ENCODE measurements around the gene PLEKHA6.
"Not testable (repeated sequence)": the region's sequence is repeated elsewhere in the genome, so short reads cannot be mapped to it uniquely, and the experiment has no call there.

Gene PLEKHA6

DNA sequence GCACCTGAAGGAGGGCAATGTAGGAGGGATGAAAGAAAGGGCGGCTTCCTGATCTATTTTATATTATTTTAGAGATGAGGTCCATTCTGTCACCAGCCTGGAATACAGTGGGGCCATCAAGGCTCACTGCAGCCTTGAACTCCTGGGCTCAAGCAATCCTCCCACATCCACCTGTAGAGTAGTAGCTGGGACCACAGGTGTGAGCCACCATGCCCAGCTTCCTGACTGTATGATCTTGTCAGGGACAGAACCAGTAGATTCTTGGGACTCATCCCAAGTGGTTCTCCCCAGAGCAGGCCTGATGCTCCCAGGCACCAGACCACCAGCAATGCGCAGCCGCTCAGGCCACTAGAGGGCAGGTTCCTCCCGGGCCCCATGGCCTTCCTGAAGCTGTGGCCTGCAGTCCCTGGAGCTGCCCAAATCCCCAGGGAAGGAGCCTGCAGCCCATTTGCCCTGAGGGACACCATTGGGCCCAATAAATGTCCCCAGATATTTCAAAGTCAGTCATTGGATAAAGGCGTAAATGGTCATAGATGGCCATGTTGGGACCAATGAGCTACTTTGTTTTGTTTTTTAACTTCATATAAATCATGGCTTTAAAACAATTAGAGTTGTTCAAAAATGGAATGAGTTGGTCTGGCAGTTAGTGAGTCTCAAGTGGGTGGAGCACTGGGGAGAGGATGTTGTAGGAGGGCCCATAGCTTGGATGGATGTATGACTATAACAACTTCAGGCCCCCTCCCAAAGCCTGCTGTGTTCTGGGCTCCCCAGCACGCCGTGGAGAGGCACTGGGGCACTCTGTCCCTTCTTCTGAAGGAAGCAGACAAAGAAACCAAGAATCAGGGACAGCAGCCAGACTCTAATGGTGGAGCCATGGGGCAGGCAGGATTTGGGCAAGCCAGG, 101.3 kb downstream of the PLEKHA6 start:
- no peak for DNase-seq

DNA sequence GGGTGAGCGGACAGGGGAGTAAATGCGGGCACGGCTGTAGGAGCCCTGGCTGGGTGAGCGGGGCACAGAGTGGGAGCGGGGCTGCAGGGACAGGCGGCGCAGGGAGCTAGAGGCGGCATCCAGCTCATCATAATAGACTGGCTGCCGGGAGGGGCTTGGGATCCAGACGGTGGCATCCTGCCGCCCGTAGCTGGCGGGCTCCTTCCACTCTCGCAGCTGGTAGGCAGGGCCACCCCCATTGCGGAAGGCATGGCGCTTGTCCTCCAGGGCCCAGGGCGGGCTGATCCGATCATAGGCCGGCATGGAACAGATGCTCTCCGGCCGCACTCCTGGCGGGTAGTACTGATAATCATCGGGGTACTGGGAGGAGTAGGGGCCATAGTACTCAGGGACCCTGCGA, 102.3 kb downstream of the PLEKHA6 start:
- DNase-seq = no peak

DNA sequence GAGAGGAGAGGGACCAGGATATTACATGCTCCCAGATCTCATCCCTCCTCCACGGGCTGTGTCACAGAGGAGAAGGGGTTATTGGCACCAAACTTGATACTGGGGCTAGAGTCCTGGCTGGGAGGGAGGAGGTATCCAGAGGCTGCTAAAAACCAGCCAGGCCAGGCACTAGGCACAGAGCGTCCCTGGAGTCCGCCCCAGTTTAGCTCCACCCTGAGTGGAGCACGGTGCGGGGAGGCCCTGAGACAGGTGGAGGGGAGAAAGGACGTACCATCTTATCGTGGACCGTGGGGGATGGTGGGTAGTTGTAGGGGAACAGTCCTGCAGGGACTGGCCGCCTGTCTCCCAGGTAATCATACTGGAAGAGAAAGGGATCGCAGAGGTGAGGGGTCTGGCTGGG, 103.2 kb downstream of the PLEKHA6 start:
- DNase-seq = no peak

DNA sequence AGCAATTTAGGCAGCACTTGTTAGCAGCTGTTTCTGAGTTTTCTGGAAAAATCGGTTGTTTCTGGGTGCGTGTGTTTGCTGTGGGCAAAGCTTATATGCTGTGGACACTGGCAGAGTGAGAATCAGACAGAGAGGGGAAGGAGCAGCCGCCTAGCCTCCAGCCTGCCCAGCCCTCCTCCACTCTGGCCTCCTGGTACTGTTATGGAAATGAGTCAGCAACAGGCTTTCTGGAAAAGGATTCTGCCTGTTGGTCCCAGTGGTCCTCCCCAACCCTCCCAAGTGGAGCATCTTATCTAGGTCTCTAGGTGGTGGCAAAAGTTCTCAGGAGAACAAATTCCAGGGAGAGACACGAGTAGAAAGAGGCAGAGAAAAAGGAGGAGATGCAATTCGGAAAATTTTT, 103.8 kb downstream of the PLEKHA6 start:
- no peak for DNase-seq

DNA sequence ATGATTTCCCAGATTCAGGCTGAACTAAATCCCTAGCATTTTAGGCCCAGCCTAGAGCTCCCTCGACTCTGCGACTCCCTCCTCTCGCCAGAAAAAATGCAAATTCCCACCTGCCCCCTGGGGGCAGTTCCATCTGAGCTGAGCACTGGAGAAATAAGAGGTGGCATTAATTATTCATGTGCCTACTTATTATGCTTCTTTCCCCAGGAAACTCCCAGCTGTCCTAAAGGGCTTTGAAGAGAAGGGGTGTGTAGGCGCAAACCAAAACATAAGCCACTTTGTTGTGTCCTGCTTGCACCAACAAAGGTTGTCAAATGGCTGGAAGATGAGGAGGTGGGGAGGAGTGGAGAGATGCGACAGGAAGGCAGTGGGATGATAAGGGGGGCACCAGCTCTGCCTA, 104.5 kb downstream of the PLEKHA6 start:
- no peak for DNase-seq

DNA sequence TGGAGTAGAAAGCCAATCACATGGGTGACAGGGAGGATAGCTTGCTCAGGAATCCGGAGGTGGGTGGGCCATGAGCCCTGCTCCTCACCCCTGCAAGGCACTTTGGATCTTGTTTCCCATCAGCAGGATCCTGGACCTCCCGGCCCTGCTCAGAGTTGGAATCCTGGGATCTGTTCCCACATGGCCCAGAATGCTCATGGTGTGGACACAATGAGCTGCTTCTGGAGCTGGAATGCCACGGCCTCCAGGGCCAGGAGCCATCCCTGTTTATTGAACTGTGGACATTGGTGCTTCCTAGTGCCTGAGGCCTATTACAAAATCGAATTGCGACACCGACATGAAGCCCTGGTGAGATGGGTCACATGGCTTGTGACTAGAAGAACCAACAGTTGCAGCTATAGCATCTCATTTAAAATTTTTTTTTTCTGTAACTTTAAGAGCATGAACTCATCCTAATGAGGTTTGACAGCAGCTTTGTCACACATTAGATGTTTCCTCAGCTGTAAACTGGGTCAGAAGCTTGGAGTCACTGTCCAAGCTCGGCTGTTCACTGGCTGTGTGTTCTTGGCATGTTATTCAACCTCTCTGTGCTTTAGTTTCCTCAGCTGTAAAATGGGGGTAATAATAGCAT, 105.6 kb downstream of the PLEKHA6 start:
- DNase-seq = no peak

DNA sequence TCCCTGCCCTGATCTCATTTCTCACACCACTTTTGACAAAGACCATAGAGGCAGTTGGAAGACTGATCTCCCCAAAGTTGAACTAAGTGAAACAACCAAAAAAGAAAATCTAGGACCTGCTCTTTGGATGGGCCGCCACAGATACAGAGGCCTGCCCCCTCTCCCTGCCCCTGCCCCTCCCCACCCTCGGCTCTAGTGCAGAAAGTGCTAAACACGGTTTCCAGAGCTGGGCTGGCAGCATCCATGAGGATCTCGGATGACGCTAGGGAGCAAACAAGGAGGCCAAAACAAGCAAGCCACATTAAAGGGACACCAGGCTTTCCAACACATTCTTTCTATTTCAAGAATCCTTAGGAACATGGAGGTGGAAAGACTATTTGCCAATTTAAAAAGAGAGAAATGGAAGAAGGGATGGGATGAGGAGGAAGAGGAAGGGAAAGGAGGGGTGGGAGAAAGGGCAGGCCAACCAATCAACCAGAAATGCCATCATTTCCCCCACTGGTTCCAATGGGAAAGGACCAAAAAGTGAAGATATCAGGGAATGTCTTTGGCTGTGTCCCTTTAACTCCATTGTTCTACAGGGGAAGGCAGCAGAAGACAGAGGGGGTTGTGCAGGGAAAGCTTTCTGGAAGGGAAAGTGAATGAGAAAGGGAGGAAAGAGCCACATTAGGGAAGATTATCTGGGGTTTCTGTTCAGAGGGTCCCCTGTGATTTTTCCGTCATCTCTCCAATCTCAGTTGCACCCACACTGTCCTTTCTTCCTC, 107.6 kb downstream of the PLEKHA6 start:
- DNase-seq = no peak

DNA sequence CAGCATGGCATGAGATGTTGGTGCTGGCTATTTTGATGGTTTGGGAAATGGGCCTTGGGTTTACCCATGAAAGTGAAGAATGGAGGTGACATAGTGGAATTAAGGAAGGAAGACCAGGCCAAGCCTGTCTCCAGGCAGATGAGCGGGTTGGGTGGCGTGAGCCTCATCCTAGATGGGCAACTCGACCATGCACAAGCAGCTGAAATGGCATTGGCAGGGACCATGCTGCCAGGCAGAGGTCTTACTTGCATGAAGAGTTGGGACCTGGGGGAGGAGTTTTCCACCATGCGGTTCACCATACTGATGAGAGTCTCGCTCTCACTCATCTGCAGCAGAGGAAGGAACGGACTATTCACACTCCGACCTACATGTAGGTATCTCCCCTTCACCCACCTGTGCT, 108.4 kb downstream of the PLEKHA6 start:
- no peak for DNase-seq

DNA sequence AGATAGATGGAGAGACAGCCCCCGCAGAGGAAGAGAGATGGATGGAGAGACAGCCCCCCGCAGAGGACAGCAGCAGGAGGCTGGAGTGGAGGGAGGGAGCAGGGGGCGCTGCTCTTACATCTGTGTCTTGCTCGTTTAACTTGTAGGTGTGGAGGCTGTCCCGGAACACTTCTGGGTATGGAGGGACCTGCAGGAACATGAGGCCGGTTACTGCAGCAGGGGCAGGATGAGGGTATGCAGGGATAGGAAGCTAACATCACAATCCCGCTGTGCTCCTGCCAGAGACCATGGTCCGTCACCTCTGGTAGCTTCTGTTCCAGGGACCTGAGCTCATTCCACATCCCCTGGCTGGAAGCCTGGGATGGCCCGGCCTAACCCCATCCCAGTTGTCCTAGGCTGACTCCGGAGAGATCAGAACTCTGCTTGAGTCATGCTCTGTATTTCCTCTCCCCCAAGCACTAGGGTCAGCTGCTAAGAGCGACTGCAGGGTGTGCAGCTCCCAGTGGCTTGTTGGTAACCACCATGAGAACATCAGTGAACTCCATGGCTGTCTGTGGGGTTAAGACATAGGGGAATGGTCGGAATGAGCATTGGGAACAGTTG, 109.2 kb downstream of the PLEKHA6 start:
- no peak for DNase-seq

DNA sequence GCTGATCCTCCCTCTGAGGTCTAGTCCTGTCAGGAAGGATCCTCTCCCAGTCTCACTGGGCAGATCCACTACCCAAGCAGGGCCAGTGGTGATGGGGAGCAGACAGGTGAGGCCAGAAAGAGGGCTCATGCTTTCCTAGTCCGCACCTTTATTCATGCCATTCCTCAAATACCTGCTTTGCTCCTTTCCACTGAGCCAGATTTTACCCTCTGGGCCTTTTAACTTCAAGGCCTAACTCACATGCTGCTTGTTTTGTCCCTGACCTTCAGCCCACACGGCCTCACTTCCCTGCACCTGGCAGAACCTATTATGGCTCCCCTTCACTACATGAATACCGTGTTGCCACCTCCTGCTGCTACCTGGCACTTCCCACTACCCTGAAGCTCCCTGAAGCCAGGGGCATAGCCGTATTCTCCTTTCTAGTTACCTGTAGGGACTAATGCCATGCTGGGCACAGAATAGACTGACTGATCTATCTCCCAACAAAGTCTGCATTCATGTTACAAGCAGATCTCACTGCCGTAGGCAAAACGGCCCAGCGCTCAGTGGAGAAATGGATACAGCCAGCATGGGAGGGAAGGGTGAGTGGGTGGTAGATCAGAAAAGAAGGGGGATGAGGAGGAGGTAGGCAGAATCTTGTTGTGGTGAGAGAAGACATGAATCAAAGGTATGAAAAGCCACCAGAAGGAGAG, 109.8 kb downstream of the PLEKHA6 start:
- no peak for DNase-seq

DNA sequence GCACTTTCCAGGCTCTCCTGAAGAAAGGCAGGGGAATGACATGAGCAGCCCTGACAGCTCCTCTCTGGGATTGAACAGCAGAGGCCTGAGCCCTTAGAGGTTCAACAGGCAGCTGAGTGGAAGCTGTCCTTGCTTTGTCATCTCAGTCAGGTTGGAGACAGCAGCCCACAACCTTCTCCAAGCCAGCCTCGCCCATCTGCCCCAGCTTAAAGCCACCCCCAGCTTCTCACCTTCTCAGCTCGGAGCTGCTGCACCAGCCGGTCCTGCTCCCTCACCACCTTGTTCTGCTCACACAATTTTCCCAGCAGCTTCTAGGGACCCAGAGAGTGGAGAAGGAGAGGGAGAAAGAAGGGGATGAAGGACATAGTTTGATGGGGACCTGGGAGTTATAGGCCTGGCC, 110.8 kb downstream of the PLEKHA6 start:
- no peak for DNase-seq

DNA sequence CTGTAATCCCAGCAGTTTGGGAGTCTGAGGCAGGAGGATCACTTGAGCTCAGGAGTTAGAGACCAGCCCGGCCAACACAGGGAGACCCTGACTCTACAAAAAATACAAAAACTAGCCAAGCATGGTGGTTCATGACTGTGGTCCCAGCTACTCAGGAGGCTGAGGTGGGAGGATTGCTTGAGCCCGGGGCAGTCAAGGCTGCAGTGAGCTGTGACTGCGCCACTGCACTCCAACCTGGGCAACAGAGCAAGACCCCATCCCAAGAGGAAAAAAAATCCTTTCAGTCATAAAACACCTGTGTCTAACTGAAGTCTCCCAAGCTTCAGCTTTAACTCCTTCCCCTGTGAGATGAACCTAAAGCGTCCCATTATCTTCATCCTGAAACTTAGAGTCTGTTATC, 112.9 kb downstream of the PLEKHA6 start:
- DNase-seq = no peak

DNA sequence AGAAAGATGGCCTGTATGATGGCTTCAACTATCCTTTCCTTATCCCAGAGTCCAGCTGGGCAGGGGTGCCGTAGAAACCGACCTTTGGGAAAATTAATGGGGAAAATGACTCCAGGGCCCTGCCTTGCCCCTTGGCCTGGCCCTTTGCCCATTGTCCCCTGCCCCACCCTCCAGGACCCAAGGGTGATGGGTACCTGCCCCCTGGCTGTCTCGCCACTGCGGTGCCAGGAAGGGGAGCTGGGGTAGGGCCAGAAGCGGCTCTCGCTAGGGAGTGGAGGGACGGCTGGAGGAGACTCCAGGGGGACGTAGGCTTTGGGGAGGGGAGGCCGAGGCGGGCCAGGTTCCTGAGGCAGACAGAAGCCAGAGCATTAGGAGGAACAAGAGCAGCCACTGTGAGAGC, 116.8 kb downstream of the PLEKHA6 start:
- no peak for DNase-seq

DNA sequence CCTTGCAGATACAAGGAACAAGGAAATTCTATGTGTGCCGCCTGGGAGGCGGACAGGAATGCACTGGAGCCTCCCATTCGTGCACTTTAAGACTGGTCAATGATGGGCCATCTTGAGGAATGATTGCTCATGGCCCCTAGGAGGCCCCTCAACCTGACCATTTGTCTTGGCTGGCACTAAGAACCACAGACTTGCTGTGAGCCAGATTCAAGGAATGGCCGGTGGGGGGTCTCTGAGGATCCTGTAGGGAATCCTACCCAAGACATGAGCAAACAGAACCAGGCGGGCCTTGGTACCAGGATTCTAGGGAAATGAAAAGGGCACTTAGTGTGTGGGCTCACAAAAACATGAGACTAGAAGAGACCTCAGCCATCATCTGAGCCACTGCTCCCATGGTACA, 117.8 kb downstream of the PLEKHA6 start:
- no peak for DNase-seq

DNA sequence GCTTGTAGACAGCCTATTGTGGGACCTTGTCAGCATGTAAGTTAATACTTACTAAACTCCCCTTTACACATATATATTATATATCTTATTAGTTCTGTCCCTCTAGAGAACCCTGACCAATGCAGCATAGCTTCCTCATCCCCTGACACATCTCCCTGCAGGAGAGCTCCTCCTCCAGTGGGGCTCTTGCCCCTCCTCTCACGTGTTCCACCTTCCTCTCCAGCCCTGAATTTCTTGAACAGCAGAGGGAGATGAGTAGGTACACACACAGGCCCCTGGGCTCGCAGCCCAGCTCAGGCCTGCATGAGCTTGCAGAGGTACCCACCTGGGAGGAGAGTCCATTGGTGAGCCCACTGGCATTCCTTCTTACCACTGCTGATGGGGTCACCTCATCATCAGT, 118.7 kb downstream of the PLEKHA6 start:
- no peak for DNase-seq

DNA sequence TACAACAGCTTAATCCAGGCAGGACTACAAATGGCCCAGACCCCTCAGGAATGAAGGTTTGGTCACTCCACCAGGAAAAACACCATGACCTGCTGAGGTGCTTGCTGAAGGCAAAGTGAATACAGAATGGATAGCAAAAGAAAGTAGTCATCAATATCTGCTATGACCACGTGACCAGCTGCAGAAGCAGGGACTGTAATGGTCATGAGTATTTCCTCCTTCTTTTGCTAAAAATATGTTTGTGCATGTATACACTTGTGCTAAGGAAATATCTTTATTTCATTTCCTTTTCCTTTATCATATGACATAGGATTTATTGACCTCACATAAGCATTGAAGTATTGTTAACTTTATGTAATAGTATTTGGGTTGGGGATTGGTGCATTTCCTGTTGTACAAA, 119.5 kb downstream of the PLEKHA6 start:
- no peak for DNase-seq

DNA sequence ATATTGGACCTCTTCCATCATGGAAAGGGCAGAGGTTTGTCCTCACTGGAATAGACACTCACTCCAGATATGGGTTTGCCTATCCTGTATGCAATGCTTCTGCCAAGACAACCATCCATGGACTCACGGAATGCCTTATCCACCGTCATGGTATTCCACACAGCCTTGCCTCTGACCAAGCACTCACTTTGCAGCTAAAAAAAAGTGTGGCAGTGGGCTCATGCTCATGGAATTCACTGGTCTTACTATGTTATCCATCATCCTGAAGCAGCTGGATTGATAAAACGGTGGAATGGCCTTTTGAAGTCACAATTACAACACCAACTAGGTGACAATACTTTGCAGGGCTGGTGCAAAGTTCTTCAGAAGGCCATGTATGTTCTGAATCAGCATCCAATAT, 120.3 kb downstream of the PLEKHA6 start:
- not testable (repeated sequence) for DNase-seq

DNA sequence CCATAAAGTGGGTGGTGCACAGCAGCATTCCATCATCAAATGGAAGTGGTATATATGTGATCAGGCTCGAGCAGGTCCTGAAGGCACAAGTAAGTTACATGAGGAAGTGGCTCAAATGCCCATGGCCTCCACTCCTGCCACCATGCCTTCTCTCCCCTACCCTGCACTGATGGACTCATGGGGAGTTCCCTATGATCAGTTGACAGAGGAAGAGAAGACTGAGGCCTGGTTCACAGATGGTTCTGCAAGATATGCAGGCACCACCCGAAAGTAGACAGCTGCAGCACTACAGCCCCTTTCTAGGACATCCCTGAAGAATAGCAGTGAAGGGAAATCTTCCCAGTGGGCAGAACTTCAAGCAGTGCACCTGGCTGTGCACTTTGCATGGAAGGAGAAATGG, 121.2 kb downstream of the PLEKHA6 start:
- not testable (repeated sequence) for DNase-seq

DNA sequence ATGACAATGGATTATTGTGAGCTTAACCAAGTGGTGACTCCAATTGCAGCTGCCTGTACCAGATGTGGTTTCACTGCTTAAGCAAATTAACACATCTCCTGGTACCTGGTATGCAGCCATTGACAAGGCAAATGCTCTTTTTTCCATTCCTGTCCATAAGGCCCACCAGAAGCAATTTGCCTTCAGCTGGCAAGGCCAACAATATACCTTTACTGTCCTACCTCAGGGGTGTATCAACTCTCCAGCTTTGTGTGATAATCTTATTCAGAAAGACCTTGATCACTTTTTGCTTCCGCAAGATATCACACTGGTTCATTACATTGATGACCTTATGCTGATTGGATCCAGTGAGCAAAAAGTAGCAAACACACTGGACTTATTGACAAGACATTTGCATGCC, 122.2 kb downstream of the PLEKHA6 start:
- DNase-seq = not testable (repeated sequence)

DNA sequence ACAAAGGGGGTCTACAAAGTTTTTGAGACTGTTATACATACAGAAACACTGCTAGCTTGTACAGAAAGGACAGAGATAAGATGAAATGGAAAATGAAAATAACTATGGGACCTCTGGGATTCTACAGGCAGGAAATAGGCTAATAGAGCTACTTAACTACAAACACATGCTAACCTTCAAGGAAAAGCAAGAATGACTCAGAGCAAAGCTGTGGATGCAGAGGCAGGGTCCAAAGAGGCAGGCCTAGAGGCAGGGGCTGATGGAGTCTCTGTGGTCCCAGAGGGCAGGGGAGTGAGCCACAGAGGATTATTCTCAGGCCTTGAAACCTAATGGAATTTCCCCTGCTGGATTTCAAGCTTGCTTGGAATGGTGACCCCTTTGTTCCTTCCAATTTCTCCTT, 127.2 kb downstream of the PLEKHA6 start:
- DNase-seq = no peak

DNA sequence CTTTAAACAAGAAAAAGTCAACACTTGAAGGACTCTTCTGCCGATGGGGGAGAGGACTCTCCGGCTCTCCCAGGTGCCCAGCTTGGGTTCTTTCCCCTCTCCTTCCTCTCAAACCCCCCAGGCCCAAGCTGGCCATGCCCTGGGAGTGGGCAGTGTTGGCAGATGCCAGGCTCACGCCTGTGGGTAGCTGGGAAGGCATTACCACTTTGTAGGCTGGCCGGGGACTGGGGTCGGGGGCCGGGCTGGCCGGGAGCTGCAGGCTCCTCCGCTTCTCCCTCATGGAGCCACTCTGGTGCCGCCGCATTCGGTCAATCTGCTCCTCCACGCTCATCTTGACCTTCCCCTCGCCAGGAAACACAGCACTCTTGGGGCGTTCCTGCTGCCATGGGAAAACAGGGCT, 129.5 kb downstream of the PLEKHA6 start:
- DNase-seq = no peak

DNA sequence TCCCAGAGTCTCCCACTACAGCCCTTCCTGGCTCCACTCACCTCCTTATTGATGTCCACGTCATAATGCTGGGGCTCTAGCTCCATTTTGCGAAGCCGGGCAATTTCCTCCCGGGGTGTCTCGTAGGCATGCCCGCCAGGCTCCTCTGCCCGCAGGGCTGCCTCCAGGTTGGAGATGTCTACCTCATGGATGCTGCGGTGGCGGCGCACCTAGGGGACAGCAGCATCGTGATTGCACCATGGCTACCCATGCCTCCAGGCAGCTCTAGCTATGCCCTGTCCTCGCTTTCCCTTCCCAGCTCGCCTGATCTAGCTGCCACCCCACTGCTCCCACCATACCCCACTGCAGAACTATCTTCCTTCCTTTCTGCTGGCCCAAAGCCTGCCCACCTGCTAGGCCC, 130.8 kb downstream of the PLEKHA6 start:
- no peak for DNase-seq
